Right renal pelvis (tissue), 4 donors: Measurements from ENCODE around the gene KRTAP2-4. TPM values are rescaled to one million over a fixed set of nuclear protein-coding genes. Genes with fewer than 3 reads are reported as not detected.
"Not testable (repeated sequence)": the region's sequence is repeated elsewhere in the genome, so short reads cannot be mapped to it uniquely, and the experiment has no call there.

Source experiments
- DNase-seq, 4 donors: peaks; one replicate each; pipeline ENCODE4 v3.0.0-alpha.2; 2013; ENCODE audit warnings: low read depth in 4 of 4, low spot score in 3 of 4, missing footprints in 1 of 4
- polyA plus RNA-seq, 4 donors: library from polyadenylated mRNA; unstranded; fragments of 120-200 nt; gene quantifications; one replicate each; pipeline ENCODE4 v1.2.1, GENCODE V29; 2013; ENCODE audit not compliant: insufficient read length in 4 of 4

KRTAP2-4 gene
- polyA plus RNA-seq, 4 donors = not detected

GRCh38 chr17:41040783-41041571 is 24.7 kb downstream of the KRTAP2-4 start, which contains the start of gene KRTAP1-1:
Gene KRTAP1-1, minus strand, starts transcription at chr17:41041450. Its CDS starts 53 bp downstream, at chr17:41041397.
- DNase-seq = not testable (repeated sequence)

GRCh38 chr17:41037853-41038350 is 27.8 kb downstream of the KRTAP2-4 start:
- DNase-seq = no peak

- DNase-seq = not testable (repeated sequence)
These were observed 31.2 kb downstream of the KRTAP2-4 start, which contains the start of gene KRTAP1-3 for GRCh38 chr17:41034346-41034935. Gene KRTAP1-3, minus strand, starts transcription at chr17:41034874. Its CDS starts 53 bp downstream, at chr17:41034821.

GRCh38 chr17:41029633-41030245 is 35.9 kb downstream of the KRTAP2-4 start, which contains the start of gene KRTAP1-4:
Gene KRTAP1-4, minus strand, starts transcription at chr17:41030195. Its CDS starts 117 bp downstream, at chr17:41030078.
- DNase-seq = no peak

- DNase-seq = no peak
These were observed 38.8 kb downstream of the KRTAP2-4 start, which contains the start of gene KRTAP1-5 for GRCh38 chr17:41026715-41027471. Gene KRTAP1-5, minus strand, starts transcription at chr17:41027208. Its CDS starts 53 bp downstream, at chr17:41027155.

- DNase-seq = no peak
These were observed 41.0 kb downstream of the KRTAP2-4 start for GRCh38 chr17:41024697-41025096.

GRCh38 chr17:41020336-41020735 is 45.3 kb downstream of the KRTAP2-4 start:
- DNase-seq = no peak

GRCh38 chr17:41019415-41019814 is 46.3 kb downstream of the KRTAP2-4 start:
- DNase-seq = no peak

GRCh38 chr17:41018541-41018940 is 47.1 kb downstream of the KRTAP2-4 start:
- DNase-seq = no peak

GRCh38 chr17:41016578-41017215 is 49.0 kb downstream of the KRTAP2-4 start:
- DNase-seq = no peak

GRCh38 chr17:41015454-41015853 is 50.2 kb downstream of the KRTAP2-4 start:
- no peak for DNase-seq

Other genes starting within 250 kb of the KRTAP2-4 start
- 10 to 100 TPM; 49.9 to 71.7 (median 53.5) TPM for gene KRT10, start 243.3 kb downstream of the KRTAP2-4 start, polyA plus RNA-seq
- gene KRT12, start 198.7 kb downstream of the KRTAP2-4 start, polyA plus RNA-seq = under 1 TPM in 1 of 4 donors, not detected in 3; 0.12 TPM
- under 1 TPM in 3 of 4 donors, not detected in 1; 0.08 to 1.00 (median 0.77) TPM for gene KRT20, start 180.6 kb downstream of the KRTAP2-4 start, polyA plus RNA-seq
- gene KRT23, start 128.2 kb downstream of the KRTAP2-4 start, polyA plus RNA-seq = 1 to 10 TPM in 3 of 4 donors, under 1 TPM in 1; 0.66 to 2.4 (median 1.8) TPM
- not detected for gene KRT39, start 98.9 kb downstream of the KRTAP2-4 start, polyA plus RNA-seq
- under 1 TPM in 1 of 4 donors, not detected in 3; 0.03 TPM for gene KRT40, start 81.6 kb downstream of the KRTAP2-4 start, polyA plus RNA-seq
- not detected for gene KRTAP3-3, start 71.7 kb downstream of the KRTAP2-4 start, polyA plus RNA-seq
- gene KRTAP3-2, start 66.0 kb downstream of the KRTAP2-4 start, polyA plus RNA-seq = not detected
- gene KRTAP3-1, start 56.8 kb downstream of the KRTAP2-4 start, polyA plus RNA-seq = not detected
- gene KRTAP1-5, start 38.7 kb downstream of the KRTAP2-4 start, polyA plus RNA-seq = not detected
- not detected for gene KRTAP1-4, start 35.7 kb downstream of the KRTAP2-4 start, polyA plus RNA-seq
- gene KRTAP1-3, start 31.0 kb downstream of the KRTAP2-4 start, polyA plus RNA-seq = not detected
- not detected for gene KRTAP1-1, start 24.4 kb downstream of the KRTAP2-4 start, polyA plus RNA-seq
- not detected for gene KRTAP2-1, start 18.6 kb downstream of the KRTAP2-4 start, polyA plus RNA-seq
- not detected for gene KRTAP2-2, start 10.6 kb downstream of the KRTAP2-4 start, polyA plus RNA-seq
- not detected for gene KRTAP2-3, start 5.8 kb downstream of the KRTAP2-4 start, polyA plus RNA-seq
- not detected for gene KRTAP4-7, start 18.3 kb upstream of the KRTAP2-4 start, polyA plus RNA-seq
- gene KRTAP4-8, start 32.3 kb upstream of the KRTAP2-4 start, polyA plus RNA-seq = not detected
- not detected for gene KRTAP4-16, start 36.3 kb upstream of the KRTAP2-4 start, polyA plus RNA-seq
- gene KRTAP4-9, start 39.5 kb upstream of the KRTAP2-4 start, polyA plus RNA-seq = not detected
- gene KRTAP4-11, start 52.5 kb upstream of the KRTAP2-4 start, polyA plus RNA-seq = not detected
- gene KRTAP4-12, start 58.3 kb upstream of the KRTAP2-4 start, polyA plus RNA-seq = not detected
- gene KRTAP4-6, start 74.7 kb upstream of the KRTAP2-4 start, polyA plus RNA-seq = not detected
- not detected for gene KRTAP4-5, start 83.9 kb upstream of the KRTAP2-4 start, polyA plus RNA-seq
- gene KRTAP4-4, start 94.9 kb upstream of the KRTAP2-4 start, polyA plus RNA-seq = not detected
- not detected for gene KRTAP4-3, start 102.3 kb upstream of the KRTAP2-4 start, polyA plus RNA-seq
- gene KRTAP4-2, start 112.3 kb upstream of the KRTAP2-4 start, polyA plus RNA-seq = not detected
- gene KRTAP4-1, start 119.0 kb upstream of the KRTAP2-4 start, polyA plus RNA-seq = not detected
- gene KRTAP9-1, start 124.0 kb upstream of the KRTAP2-4 start, polyA plus RNA-seq = not detected
- not detected for gene KRTAP9-2, start 160.8 kb upstream of the KRTAP2-4 start, polyA plus RNA-seq
- gene KRTAP9-3, start 166.6 kb upstream of the KRTAP2-4 start, polyA plus RNA-seq = not detected
- gene KRTAP9-8, start 172.1 kb upstream of the KRTAP2-4 start, polyA plus RNA-seq = not detected
- gene KRTAP9-4, start 183.8 kb upstream of the KRTAP2-4 start, polyA plus RNA-seq = not detected
- gene KRTAP9-9, start 189.5 kb upstream of the KRTAP2-4 start, polyA plus RNA-seq = not detected
- gene KRTAP9-6, start 199.5 kb upstream of the KRTAP2-4 start, polyA plus RNA-seq = under 1 TPM in 1 of 4 donors, not detected in 3; 0.05 TPM
- gene KRTAP9-7, start 209.8 kb upstream of the KRTAP2-4 start, polyA plus RNA-seq = not detected
- gene KRTAP29-1, start 237.0 kb upstream of the KRTAP2-4 start, polyA plus RNA-seq = not detected
- not detected for gene KRTAP16-1, start 243.4 kb upstream of the KRTAP2-4 start, polyA plus RNA-seq
- gene KRTAP17-1, start 249.8 kb upstream of the KRTAP2-4 start, polyA plus RNA-seq = not detected